ENCODE measurements around the gene HMG20A.
A peak's percentile ranks its signal among the peaks of the same experiment; 100 is the strongest.

Gene HMG20A

GRCh38 chr15:77426871-77427270, 6.2 kb downstream of the HMG20A start:
- no peak for DNase-seq (ENCODE audit: extremely low read depth, insufficient read length)
- no peaks in the 10 kb centered on the region for H3K36me3 ChIP-seq (ENCODE audit: control insufficient read depth, insufficient read depth, low read length)
- no peaks in the 10 kb centered on the region for H3K27me3 ChIP-seq (replicated peaks; ENCODE audit: control insufficient read depth, insufficient read depth, low read length)
- no peak for TF ChIP-seq CTCF (IDR thresholded peaks at IDR 0.05; ENCODE audit: insufficient read depth, low read length, poor library complexity, severe bottlenecking)
- no peak overlapping the region for H3K4me3 ChIP-seq (replicated peaks; ENCODE audit: low read depth, low read length)

- H3K36me3 ChIP-seq (ENCODE audit: control insufficient read depth, insufficient read depth, low read length), result no peaks in the 10 kb centered on the region
- no peak overlapping the region; the same call in 1 of the 2 replicates for H3K4me3 ChIP-seq (replicated peaks; ENCODE audit: low read depth, low read length)
- TF ChIP-seq CTCF (IDR thresholded peaks at IDR 0.05; ENCODE audit: insufficient read depth, low read length, poor library complexity, severe bottlenecking), result no peak
- DNase-seq (ENCODE audit: extremely low read depth, insufficient read length), result peak; percentile 43
- no peaks in the 10 kb centered on the region for H3K27me3 ChIP-seq (replicated peaks; ENCODE audit: control insufficient read depth, insufficient read depth, low read length)
Observed at GRCh38 chr15:77430213-77430612, 9.5 kb downstream of the HMG20A start.

- no peaks in the 10 kb centered on the region for H3K36me3 ChIP-seq (ENCODE audit: control insufficient read depth, insufficient read depth, low read length)
- no peak overlapping the region for H3K4me3 ChIP-seq (replicated peaks; ENCODE audit: low read depth, low read length)
- TF ChIP-seq CTCF (IDR thresholded peaks at IDR 0.05; ENCODE audit: insufficient read depth, low read length, poor library complexity, severe bottlenecking), result no peak
- H3K27me3 ChIP-seq (replicated peaks; ENCODE audit: control insufficient read depth, insufficient read depth, low read length), result no peaks in the 10 kb centered on the region
- DNase-seq (ENCODE audit: extremely low read depth, insufficient read length), result no peak
Observed at GRCh38 chr15:77430652-77431051, 10.0 kb downstream of the HMG20A start.

- TF ChIP-seq CTCF (IDR thresholded peaks at IDR 0.05; ENCODE audit: insufficient read depth, low read length, poor library complexity, severe bottlenecking), result no peak
- no peak for DNase-seq (ENCODE audit: extremely low read depth, insufficient read length)
- no peaks in the 10 kb centered on the region for H3K27me3 ChIP-seq (replicated peaks; ENCODE audit: control insufficient read depth, insufficient read depth, low read length)
- no peak overlapping the region for H3K4me3 ChIP-seq (replicated peaks; ENCODE audit: low read depth, low read length)
- no peaks in the 10 kb centered on the region for H3K36me3 ChIP-seq (ENCODE audit: control insufficient read depth, insufficient read depth, low read length)
Observed at GRCh38 chr15:77436822-77437221, 16.1 kb downstream of the HMG20A start.

GRCh38 chr15:77437264-77437663, 16.6 kb downstream of the HMG20A start:
- TF ChIP-seq CTCF (IDR thresholded peaks at IDR 0.05; ENCODE audit: insufficient read depth, low read length, poor library complexity, severe bottlenecking), result no peak
- H3K36me3 ChIP-seq (ENCODE audit: control insufficient read depth, insufficient read depth, low read length), result no peaks in the 10 kb centered on the region
- no peak overlapping the region for H3K4me3 ChIP-seq (replicated peaks; ENCODE audit: low read depth, low read length)
- no peaks in the 10 kb centered on the region for H3K27me3 ChIP-seq (replicated peaks; ENCODE audit: control insufficient read depth, insufficient read depth, low read length)
- no peak for DNase-seq (ENCODE audit: extremely low read depth, insufficient read length)

- DNase-seq (ENCODE audit: extremely low read depth, insufficient read length), result peak; percentile 30
- no peak overlapping the region for H3K4me3 ChIP-seq (replicated peaks; ENCODE audit: low read depth, low read length)
- no peaks in the 10 kb centered on the region for H3K27me3 ChIP-seq (replicated peaks; ENCODE audit: control insufficient read depth, insufficient read depth, low read length)
- TF ChIP-seq CTCF (IDR thresholded peaks at IDR 0.05; ENCODE audit: insufficient read depth, low read length, poor library complexity, severe bottlenecking), result no peak
- no peaks in the 10 kb centered on the region for H3K36me3 ChIP-seq (ENCODE audit: control insufficient read depth, insufficient read depth, low read length)
Observed at GRCh38 chr15:77440378-77440999, 19.8 kb downstream of the HMG20A start.

Measured in GM06990 (cell line).